ENCODE results near the gene CDYL2.

GRCh38 chr16:80828495-80828894 lies 24.1 kb upstream of the CDYL2 start:
- TF ChIP-seq POLR2AphosphoS5 (IDR thresholded peaks at IDR 0.05) (no peak), CTCF (IDR thresholded peaks at IDR 0.05) (no peak), EP300 (IDR thresholded peaks at IDR 0.05) (no peak), POLR2A (IDR thresholded peaks at IDR 0.05; ENCODE audit: low read depth) (no peak)
